ENCODE measurements around the gene PLEKHA5.

Gene PLEKHA5

DNA sequence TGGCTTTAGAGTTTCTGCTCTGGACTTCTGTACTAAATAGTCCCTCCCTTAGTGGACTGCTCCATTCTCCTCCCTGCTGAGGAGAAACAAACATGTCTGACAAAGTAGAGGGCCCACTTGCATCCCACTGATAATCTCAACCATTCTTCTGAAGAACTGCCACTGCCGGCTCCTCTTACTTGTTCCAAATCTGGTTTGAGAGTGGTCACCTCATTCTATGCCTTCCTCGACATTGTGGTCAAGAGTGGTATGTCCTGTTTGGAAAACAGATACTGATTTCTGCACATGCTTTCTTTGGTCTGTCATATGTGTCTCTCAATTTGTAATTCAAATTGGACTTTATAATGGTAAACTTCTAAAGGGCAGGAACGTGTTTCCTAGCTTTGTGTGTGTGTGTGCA lies 36.3 kb upstream of the PLEKHA5 start:
- TF ChIP-seq CTCF (conservative IDR thresholded peaks at IDR 0.05; ENCODE audit: low read depth) = no peak
- no peak for DNase-seq (ENCODE audit: low spot score)
- H3K27ac ChIP-seq = no peak overlapping the region
- CTCF ChIA-PET = no interaction called here
- POLR2A ChIA-PET (ENCODE audit: low non-redundant PET) = no interaction called here

DNA sequence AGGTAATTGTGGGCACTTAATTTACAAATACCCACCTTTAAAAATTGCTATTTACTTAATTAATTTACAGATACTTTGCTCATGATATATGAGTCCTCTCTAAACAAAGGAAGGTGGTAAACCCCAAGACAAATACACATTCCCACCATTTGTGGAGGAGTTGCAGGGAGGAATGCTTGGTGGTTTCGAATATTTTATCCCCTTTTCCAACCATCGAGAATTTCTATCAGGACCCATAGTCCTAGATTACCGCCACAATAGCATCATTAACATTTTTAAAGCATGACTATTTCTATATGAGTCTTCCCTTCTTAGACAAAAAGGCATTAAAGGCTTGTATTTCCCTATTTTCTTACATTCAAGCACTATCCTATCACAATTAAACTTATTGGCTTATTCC lies 34.2 kb upstream of the PLEKHA5 start:
- ChIA-PET POLR2A (ENCODE audit: low non-redundant PET) (interaction anchor here (0.5 kb wide), 1 partner anchor 34 kb away, joined by 3 read pairs; no protein-coding TSS in a partner anchor), CTCF (no interaction called here)
- no peak for DNase-seq (ENCODE audit: low spot score)
- no peak overlapping the region for H3K27ac ChIP-seq
- no peak for TF ChIP-seq CTCF (conservative IDR thresholded peaks at IDR 0.05; ENCODE audit: low read depth)

DNA sequence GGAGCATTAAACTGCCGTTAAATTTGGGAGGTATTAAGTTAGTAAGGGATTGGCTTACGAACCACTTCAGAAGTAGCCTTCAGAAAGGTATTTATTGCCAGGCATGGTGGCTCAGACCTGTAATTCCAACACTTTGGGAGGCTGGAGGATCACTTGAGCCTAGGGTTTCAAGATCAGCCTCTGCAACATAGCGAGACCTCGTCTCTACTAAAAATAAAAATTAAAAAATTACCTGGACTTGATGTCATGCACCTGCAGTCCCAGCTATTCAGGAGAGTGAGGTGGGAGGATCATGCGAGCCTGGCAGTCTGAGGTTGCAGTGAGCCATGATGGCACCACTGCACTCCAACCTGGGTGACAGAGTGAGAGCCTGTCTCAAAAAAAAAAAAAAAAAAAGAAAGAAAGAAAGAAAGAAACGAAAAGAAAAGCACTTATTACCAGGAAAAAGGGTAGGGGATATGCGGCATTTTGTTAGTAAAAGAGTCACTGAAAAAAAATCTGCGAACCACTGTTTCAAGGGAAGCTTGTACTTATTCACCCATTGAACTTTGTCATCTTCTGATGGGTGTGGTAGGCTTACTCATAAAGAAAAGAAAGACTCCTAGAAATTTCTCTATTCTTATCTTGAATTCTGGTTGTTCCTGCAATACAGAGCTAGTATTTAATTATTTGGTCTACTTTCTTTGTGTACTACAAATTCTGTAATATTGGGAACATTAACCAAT lies 33.6 kb upstream of the PLEKHA5 start:
- peak; percentile 61 for DNase-seq (ENCODE audit: low spot score)
- TF ChIP-seq CTCF (conservative IDR thresholded peaks at IDR 0.05; ENCODE audit: low read depth) = no peak
- POLR2A ChIA-PET (ENCODE audit: low non-redundant PET) = interaction anchor here (0.5 kb wide), 1 partner anchor 33 kb away, joined by 3 read pairs; no protein-coding TSS in a partner anchor
- no peak overlapping the region for H3K27ac ChIP-seq
- CTCF ChIA-PET = interaction anchor here (0.7 kb wide), 1 partner anchor 131 kb away, joined by 10 read pairs; no protein-coding TSS in a partner anchor

DNA sequence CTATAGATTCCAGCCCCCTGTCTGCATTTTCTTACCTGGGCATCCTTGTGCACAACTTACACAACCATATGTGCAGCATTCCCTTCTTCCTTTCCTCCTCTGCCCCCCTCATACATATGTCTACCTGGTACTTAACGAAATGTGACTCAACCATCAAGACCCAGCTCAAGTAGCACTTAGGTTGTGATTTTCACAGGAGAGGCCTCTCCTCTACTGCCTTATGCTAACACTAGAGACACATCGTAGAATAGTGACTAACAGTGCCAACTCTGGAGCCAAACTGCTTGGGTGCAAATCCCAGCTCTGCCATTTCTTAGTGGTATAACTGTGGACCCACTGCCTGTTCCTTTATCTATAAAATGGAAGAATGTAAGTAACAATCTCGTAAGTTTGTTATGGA lies 24.1 kb upstream of the PLEKHA5 start:
- TF ChIP-seq CTCF (conservative IDR thresholded peaks at IDR 0.05; ENCODE audit: low read depth) = no peak
- ChIA-PET CTCF (no interaction called here), POLR2A (ENCODE audit: low non-redundant PET) (no interaction called here)
- no peak for DNase-seq (ENCODE audit: low spot score)
- H3K27ac ChIP-seq = no peak overlapping the region

- no peak for TF ChIP-seq CTCF (conservative IDR thresholded peaks at IDR 0.05; ENCODE audit: low read depth)
- H3K27ac ChIP-seq = no peak overlapping the region
- no peak for DNase-seq (ENCODE audit: low spot score)
- POLR2A ChIA-PET (ENCODE audit: low non-redundant PET) = no interaction called here
- CTCF ChIA-PET = no interaction called here
These were observed 21.8 kb upstream of the PLEKHA5 start for GRCh38 chr12:19107750-19108149.

DNA sequence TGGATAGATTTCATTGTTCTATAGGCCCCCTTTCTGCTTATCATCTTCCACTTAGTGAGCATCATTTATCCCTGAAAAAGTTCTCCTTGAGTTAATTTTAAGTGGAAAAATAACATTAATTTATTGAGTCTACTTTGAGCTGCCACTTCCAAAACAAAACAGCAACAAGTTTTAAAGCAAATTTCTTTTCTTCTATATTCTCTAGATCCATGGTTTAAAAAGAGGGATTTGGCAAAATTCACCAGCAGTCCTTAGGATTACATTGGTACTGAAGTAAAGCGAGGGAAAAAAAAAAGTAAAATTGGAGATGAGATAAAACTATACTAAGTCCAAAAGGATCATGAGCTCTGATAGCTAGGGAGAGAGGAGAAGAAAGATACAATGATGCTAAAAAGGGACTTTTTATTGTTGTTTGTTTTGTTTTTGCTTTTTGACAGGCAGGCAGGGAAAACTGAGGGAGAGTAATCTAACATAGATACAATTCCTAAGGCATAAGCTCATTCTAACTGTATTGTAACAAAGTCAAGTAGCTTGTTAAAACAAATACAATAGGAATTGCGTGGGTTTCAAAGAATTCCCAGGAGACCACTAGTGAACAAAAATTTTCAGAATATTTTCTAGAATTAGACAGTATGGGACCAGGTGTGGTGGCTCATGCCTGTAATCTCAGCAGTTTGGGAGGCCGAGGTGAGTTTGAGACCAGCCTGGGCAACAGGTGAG lies 19.2 kb upstream of the PLEKHA5 start:
- DNase-seq (ENCODE audit: low spot score) = no peak
- POLR2A ChIA-PET (ENCODE audit: low non-redundant PET) = no interaction called here
- H3K27ac ChIP-seq = no peak overlapping the region
- CTCF ChIA-PET = no interaction called here
- TF ChIP-seq CTCF (conservative IDR thresholded peaks at IDR 0.05; ENCODE audit: low read depth) = no peak

All from RWPE1 (cell line).